ENCODE measurements around the gene PRAMEF27. TPM values are rescaled to one million over a fixed set of nuclear protein-coding genes. Genes with fewer than 3 reads are reported as not detected.
"Not testable (repeated sequence)": the region's sequence is repeated elsewhere in the genome, so short reads cannot be mapped to it uniquely, and the experiment has no call there.

The PRAMEF27 gene
- total RNA-seq (not detected), polyA plus RNA-seq (not detected)
- long read RNA-seq, donor 1: 0 reads
- long read RNA-seq, donor 2: 0 reads
- long read RNA-seq, donor 3: 0 reads
- long read RNA-seq, donor 4: 0 reads
- long read RNA-seq, donor 5: 0 reads
- long read RNA-seq, donor 6: 0 reads
- long read RNA-seq, donor 7: 0 reads
- long read RNA-seq, donor 8: 0 reads
- long read RNA-seq, donor 9: 0 reads
- long read RNA-seq, donor 10: 0 reads

DNA sequence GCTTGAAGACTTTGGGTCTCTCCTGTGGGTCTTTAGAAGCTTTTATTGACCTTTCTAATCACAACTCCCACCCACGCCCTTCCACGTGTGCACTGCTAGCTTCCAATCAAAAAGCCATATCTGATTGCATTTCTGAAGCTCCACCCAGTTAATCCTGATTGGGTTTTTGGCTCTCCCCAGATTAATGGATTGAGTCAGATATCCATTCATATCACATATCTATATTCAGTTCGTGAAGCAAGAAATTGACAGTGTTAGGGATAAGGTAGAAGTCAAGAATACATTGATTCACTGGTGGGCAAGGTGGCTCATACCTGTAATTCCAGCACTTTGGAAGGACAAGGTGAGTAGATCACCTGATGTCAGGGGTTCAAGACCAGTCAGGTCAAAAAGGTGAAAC is at the start of gene PRAMEF27:
Gene PRAMEF27, minus strand, starts transcription at position 101 of the 400 bp plus-strand sequence. CDS start 2,916 bp downstream, outside the sequence.
- H3K36me3 ChIP-seq; DNase-seq; H3K4me1 ChIP-seq; H3K9me3 ChIP-seq; H3K27me3 ChIP-seq; intact Hi-C loops (cut with DNase I; ENCODE audit: low total_unique reads); H3K4me3 ChIP-seq; H3K27ac ChIP-seq: not testable (repeated sequence)
- WGBS, 5 donors: 52 to 82% (median 63%) methylated on average over 3 of the region's 3 CpGs

GRCh38 chr1:13070474-13070873 is 14.1 kb upstream of the PRAMEF27 start, which contains the start of gene PRAMEF25:
Gene PRAMEF25 (plus strand): TSS chr1:13070774. CDS start chr1:13073694, 2,920 bp downstream.
- no CpG with 5 or more reads among the region's 4 CpGs for WGBS, 5 donors
- intact Hi-C loops (cut with DNase I; ENCODE audit: low total_unique reads): not testable (repeated sequence)

DNA sequence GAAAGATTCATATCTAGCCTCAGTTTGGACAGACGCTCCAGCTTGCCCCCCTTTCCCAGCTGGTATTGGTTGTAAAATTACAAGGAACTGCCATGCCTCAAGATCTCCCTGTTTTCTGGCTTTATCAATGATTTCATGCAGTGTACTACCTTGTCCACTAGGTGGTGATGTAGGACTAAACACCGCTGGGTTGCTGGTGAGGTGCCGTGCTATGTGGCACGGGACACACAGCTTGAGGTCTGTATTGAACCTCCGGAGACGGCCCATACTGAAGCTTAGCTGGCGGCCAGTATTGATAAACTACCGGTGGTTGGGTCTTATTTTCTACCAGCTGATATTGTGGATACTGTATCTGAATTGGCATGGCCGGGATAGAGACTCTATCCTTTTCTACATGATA is 36.5 kb downstream of the PRAMEF27 start:
- H3K27me3 ChIP-seq; H3K27ac ChIP-seq; H3K9me3 ChIP-seq; DNase-seq; H3K36me3 ChIP-seq; intact Hi-C loops (cut with DNase I; ENCODE audit: low total_unique reads); H3K4me1 ChIP-seq; H3K4me3 ChIP-seq: not testable (repeated sequence)
- WGBS, 5 donors: 35 to 45% (median 35%) methylated on average over 5 to 6 of the region's 9 CpGs; no CpG with 5 or more reads in 2 of the 5 donors

More at GRCh38 chr1:13070474-13070873, 14.1 kb upstream of the PRAMEF27 start, which contains the start of gene PRAMEF25:
- H3K4me3 ChIP-seq, H3K27ac ChIP-seq, DNase-seq, H3K4me1 ChIP-seq, H3K27me3 ChIP-seq, H3K9me3 ChIP-seq, H3K36me3 ChIP-seq: not testable (repeated sequence)

DNA sequence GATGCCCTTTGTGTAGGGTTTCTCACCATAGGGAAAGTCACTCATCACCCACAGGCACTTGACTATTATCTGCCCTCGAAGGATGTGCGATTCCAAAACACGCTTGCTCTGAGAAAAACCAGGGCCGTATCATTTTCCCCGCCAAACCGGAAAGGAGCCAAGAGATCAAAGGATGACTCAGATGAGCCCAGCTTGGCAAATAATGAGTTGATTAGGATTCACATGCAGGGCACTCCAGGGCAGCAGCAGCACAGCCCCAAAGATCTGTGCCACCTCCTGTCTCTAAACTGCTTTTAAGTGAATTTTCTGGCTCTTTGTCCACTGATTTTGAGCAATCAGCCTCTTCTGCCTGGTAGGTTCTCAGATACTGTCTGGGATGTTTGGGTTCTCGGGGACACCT is 44.4 kb downstream of the PRAMEF27 start:
- H3K4me3 ChIP-seq; H3K27ac ChIP-seq; intact Hi-C loops (cut with DNase I; ENCODE audit: low total_unique reads); H3K36me3 ChIP-seq; H3K27me3 ChIP-seq; H3K9me3 ChIP-seq; H3K4me1 ChIP-seq; DNase-seq: not testable (repeated sequence)
- no CpG with 5 or more reads among the region's 7 CpGs for WGBS, 5 donors

DNA sequence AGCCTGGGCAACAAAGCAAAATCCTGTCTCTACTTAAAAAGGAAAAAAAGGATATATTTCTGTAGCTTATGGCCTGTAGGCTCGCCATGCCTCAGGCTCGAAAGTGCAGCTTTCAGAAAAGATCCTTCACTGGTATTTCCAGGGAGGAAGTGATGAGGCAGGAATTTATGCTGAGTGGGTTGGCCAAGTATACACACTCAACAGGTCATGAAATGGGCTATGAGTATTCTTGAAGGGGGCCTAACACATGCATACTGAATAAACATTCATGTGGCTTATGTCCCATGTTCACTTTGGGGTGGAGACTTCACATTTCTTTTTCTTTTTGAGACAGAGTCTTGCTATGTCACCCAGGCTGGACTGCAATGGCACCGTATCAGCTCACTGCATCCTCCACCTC is 47.0 kb downstream of the PRAMEF27 start:
- H3K4me1 ChIP-seq; H3K27me3 ChIP-seq; DNase-seq; H3K27ac ChIP-seq; H3K36me3 ChIP-seq; intact Hi-C loops (cut with DNase I; ENCODE audit: low total_unique reads); H3K9me3 ChIP-seq; H3K4me3 ChIP-seq: not testable (repeated sequence)
- WGBS, 5 donors: no CpG with 5 or more reads among the region's 3 CpGs

DNA sequence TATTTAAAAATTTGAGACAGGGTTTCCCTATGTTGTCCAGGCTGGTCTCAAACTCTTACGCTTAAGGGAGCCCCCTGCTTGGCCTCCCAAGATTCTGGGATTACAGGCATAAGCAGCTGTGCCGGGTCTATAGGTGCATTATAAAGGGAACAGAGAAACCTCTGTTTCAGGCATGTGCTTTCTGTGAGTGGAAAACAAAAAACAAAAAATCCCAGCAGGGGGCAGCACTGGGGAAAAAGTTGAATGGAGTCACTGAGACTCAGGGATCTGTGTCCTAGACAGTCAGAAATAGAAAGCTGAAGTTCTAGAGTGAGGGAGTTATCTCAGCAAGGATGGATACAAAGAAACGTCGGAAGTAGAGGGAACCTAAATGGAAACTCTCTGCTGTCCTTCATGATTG is 50.6 kb downstream of the PRAMEF27 start:
- H3K27ac ChIP-seq; H3K36me3 ChIP-seq; H3K4me1 ChIP-seq; H3K27me3 ChIP-seq; intact Hi-C loops (cut with DNase I; ENCODE audit: low total_unique reads); H3K4me3 ChIP-seq; H3K9me3 ChIP-seq; DNase-seq: not testable (repeated sequence)
- 52 to 84% (median 55%) methylated on average over 2 of the region's 4 CpGs; no CpG with 5 or more reads in 2 of the 5 donors for WGBS, 5 donors

Other genes starting within 250 kb of the PRAMEF27 start
- gene PRAMEF11, start 225.2 kb downstream of the PRAMEF27 start, total RNA-seq: not detected
- not detected for gene PRAMEF11, start 225.2 kb downstream of the PRAMEF27 start, polyA plus RNA-seq
- gene HNRNPCL1, start 207.9 kb downstream of the PRAMEF27 start, total RNA-seq: not detected
- gene HNRNPCL1, start 207.9 kb downstream of the PRAMEF27 start, polyA plus RNA-seq: not detected
- gene PRAMEF2, start 199.5 kb downstream of the PRAMEF27 start, total RNA-seq: not detected
- not detected for gene PRAMEF2, start 199.5 kb downstream of the PRAMEF27 start, polyA plus RNA-seq
- gene PRAMEF4, start 170.4 kb downstream of the PRAMEF27 start, total RNA-seq: not detected
- not detected for gene PRAMEF4, start 170.4 kb downstream of the PRAMEF27 start, polyA plus RNA-seq
- gene PRAMEF10, start 158.3 kb downstream of the PRAMEF27 start, total RNA-seq: not detected
- not detected for gene PRAMEF10, start 158.3 kb downstream of the PRAMEF27 start, polyA plus RNA-seq
- not detected for gene PRAMEF7, start 140.0 kb downstream of the PRAMEF27 start, total RNA-seq
- not detected for gene PRAMEF7, start 140.0 kb downstream of the PRAMEF27 start, polyA plus RNA-seq
- gene PRAMEF6, start 109.0 kb downstream of the PRAMEF27 start, total RNA-seq: not detected
- not detected for gene PRAMEF6, start 109.0 kb downstream of the PRAMEF27 start, polyA plus RNA-seq
- not detected for gene HNRNPCL3, start 4.2 kb upstream of the PRAMEF27 start, total RNA-seq
- gene HNRNPCL3, start 4.2 kb upstream of the PRAMEF27 start, polyA plus RNA-seq: not detected
- not detected for gene PRAMEF25, start 14.2 kb upstream of the PRAMEF27 start, total RNA-seq
- not detected for gene PRAMEF25, start 14.2 kb upstream of the PRAMEF27 start, polyA plus RNA-seq
- not detected for gene HNRNPCL2, start 60.3 kb upstream of the PRAMEF27 start, total RNA-seq
- not detected for gene HNRNPCL2, start 60.3 kb upstream of the PRAMEF27 start, polyA plus RNA-seq
- not detected for gene PRAMEF26, start 99.4 kb upstream of the PRAMEF27 start, total RNA-seq
- not detected for gene PRAMEF26, start 99.4 kb upstream of the PRAMEF27 start, polyA plus RNA-seq
- not detected for gene HNRNPCL4, start 109.1 kb upstream of the PRAMEF27 start, total RNA-seq
- not detected for gene HNRNPCL4, start 109.1 kb upstream of the PRAMEF27 start, polyA plus RNA-seq
- gene PRAMEF9, start 115.3 kb upstream of the PRAMEF27 start, total RNA-seq: not detected
- gene PRAMEF9, start 115.3 kb upstream of the PRAMEF27 start, polyA plus RNA-seq: not detected
- gene PRAMEF13, start 144.8 kb upstream of the PRAMEF27 start, total RNA-seq: not detected
- not detected for gene PRAMEF13, start 144.8 kb upstream of the PRAMEF27 start, polyA plus RNA-seq
- gene PRAMEF18, start 169.6 kb upstream of the PRAMEF27 start, total RNA-seq: not detected
- gene PRAMEF18, start 169.6 kb upstream of the PRAMEF27 start, polyA plus RNA-seq: not detected
- not detected for gene PRAMEF5, start 197.6 kb upstream of the PRAMEF27 start, total RNA-seq
- gene PRAMEF5, start 197.6 kb upstream of the PRAMEF27 start, polyA plus RNA-seq: not detected
- not detected for gene PRAMEF8, start 228.6 kb upstream of the PRAMEF27 start, total RNA-seq
- not detected for gene PRAMEF8, start 228.6 kb upstream of the PRAMEF27 start, polyA plus RNA-seq
- not detected for gene PRAMEF33, start 247.0 kb upstream of the PRAMEF27 start, total RNA-seq
- gene PRAMEF33, start 247.0 kb upstream of the PRAMEF27 start, polyA plus RNA-seq: not detected

Data from stomach (tissue), 19 donors.